COR-L47 (cell line): ENCODE results near the gene KRTAP19-2.

Experiments
- DNase-seq: peaks from one replicate; lab custom pipeline; 2025; lab: John Stamatoyannopoulos, UW

Gene KRTAP19-2, protein sequence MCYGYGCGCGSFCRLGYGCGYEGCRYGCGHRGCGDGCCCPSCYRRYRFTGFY

DNA sequence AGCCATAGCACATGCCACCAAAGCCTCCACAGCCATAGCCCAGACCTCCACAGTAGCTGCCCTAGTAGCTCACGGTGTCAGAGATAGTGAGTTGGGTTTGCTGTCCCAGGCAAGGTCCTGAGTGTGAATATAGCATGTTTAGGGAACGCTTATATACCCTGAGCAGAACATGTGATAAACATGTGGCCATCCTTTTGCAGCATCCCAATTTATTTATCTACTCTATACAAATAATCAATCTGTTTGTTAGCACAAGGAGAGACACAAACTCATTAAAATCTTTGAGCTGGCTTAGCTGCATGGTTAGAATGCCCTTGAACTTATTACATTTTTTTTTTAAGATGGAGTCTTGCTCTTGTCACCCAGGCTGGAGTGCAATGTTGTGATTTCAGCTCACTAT lies at the start of gene KRTAP19-2:
Gene KRTAP19-2, minus strand, starts transcription at position 101 of the 400 bp plus-strand sequence. Its CDS starts 88 bp downstream, at position 13.
- DNase-seq, result no peak

GRCh38 chr21:30518876-30519275 lies 31.6 kb upstream of the KRTAP19-2 start:
- DNase-seq, result no peak

DNA sequence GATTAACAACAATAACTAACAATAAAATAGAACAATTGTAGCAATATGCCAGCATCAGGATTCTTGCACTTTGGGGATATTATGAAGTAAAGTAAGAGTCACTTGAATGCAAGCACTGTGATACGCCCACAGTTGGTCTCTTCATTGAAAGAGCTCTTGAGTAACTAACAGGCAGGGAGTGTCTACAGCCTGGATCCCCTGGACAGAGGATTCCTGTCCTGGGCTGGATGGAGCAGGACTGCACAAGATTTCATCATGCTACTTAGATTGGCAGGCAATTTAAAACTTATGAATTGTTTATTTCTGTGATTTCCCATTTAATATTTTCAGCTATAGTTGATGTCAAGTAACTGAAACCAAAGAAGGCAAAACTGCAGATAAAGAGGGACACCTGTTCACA lies 28.4 kb upstream of the KRTAP19-2 start:
- no peak for DNase-seq

GRCh38 chr21:30505621-30506205 lies 18.5 kb upstream of the KRTAP19-2 start:
- DNase-seq, result peak; percentile 27

DNA sequence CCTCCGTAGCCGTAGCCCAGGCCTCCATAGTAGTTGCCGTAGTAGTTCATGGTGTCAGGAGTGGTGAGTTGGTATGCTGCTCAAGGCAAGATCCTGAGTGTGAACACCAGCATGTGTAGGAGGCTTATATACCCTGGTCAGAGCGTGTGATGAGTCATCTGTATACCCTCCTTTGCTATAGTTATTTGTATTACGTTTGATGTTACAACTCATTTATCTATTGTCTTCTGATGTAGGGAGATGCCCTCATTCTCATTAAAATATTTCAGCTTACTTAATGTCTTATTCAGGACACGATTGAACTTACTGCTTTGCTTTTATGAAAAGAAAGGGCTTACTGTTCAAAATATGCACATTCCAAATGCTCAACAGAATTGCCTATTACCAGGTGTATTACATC lies 14.8 kb upstream of the KRTAP19-2 start, which contains the start of gene KRTAP19-5:
Gene KRTAP19-5, minus strand, starts transcription at position 101 of the 400 bp plus-strand sequence. Its CDS starts 51 bp downstream, at position 50.
- no peak for DNase-seq

DNA sequence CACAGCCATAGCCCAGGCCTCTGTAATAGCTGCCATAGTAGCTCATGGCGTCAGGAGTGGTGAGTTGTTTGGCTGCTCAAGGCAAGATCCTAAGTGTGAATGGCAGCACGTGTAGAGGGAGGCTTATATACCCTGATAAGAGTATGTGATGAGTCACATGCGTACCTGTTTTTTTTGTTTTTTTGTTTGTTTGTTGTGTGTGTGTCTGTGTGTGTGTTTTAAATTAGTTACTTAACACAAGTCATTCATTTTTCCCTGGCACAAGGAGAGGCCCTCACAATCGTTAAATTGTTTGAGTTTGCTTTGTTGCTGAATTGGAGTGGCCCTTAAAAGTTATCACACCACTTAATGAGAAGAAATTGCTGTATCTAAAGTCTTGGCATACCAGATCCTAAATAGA lies 9.8 kb upstream of the KRTAP19-2 start, which contains the start of gene KRTAP19-4:
Gene KRTAP19-4, minus strand, starts transcription at position 101 of the 400 bp plus-strand sequence. Its CDS starts 55 bp downstream, at position 46.
- no peak for DNase-seq

GRCh38 chr21:30491963-30492428 lies 4.8 kb upstream of the KRTAP19-2 start, which contains the start of gene KRTAP19-3:
TSS of gene KRTAP19-3 (minus strand) at chr21:30492013. CDS start at chr21:30491957, 56 bp downstream.
- DNase-seq, result no peak

DNA sequence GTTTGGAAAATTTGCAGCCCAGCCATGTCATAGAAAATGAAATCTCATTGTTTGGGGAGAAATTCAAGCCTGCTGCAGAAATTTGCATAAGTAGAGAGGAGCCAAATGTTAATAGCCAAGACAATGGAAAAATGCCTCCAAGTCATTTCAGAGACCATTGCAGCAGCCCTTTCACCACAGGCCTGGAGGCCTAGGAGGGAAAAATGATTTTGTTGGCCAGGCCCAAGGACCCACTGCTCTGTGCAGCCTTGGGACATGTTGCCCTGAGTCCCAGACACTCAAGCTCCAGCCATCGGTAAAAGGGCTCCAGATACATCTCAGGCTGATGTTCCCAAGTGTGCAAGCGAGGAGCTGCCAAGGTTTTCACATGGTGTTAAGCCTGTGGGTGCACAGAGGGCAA lies 1.1 kb downstream of the KRTAP19-2 start:
- DNase-seq, result no peak

DNA sequence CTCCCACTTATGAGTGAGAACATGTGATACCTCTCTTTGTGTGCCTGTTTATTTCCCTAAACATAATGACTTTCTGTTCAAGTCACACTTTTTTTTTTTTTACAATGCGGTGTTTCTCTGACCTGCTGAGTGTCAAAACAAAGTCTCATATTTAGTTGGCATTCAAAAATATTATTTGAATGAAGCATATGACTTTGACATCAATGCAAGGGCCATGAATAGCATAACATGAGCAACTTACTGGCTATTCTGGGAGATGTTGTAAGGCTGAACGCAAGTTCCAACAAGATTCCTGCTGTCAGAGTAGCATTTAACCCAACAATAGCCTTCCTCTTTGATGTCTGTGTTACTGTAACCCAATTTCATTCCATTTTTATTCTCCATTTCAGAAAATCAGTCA lies 5.1 kb downstream of the KRTAP19-2 start:
- DNase-seq, result no peak

- DNase-seq, result no peak
Observed at GRCh38 chr21:30480145-30480544, 7.1 kb downstream of the KRTAP19-2 start, which contains the start of gene KRTAP19-1. TSS of gene KRTAP19-1 (minus strand) at chr21:30480367. CDS start at chr21:30480317, 50 bp downstream.

- DNase-seq, result no peak
Observed at GRCh38 chr21:30479259-30479658, 8.0 kb downstream of the KRTAP19-2 start.

DNA sequence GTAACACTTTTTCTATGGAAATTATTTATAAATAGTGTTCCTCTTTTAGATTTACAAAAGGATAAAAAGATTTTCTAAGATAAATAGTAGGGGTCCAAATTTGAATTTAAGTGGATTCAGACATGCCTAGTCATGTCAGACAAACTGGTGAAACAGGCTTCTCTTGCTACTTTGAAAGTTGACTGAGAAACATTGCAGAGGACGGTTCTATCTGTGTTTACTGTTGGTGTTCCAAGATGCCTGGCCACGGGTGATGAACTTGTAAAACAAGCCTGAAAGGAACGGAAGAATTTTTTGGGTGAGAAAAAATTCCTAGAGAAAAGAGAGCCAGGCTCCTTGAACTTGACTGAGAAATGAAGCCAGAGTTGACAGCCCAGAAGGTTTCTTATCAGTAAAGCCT lies 9.2 kb downstream of the KRTAP19-2 start:
- DNase-seq, result no peak

DNA sequence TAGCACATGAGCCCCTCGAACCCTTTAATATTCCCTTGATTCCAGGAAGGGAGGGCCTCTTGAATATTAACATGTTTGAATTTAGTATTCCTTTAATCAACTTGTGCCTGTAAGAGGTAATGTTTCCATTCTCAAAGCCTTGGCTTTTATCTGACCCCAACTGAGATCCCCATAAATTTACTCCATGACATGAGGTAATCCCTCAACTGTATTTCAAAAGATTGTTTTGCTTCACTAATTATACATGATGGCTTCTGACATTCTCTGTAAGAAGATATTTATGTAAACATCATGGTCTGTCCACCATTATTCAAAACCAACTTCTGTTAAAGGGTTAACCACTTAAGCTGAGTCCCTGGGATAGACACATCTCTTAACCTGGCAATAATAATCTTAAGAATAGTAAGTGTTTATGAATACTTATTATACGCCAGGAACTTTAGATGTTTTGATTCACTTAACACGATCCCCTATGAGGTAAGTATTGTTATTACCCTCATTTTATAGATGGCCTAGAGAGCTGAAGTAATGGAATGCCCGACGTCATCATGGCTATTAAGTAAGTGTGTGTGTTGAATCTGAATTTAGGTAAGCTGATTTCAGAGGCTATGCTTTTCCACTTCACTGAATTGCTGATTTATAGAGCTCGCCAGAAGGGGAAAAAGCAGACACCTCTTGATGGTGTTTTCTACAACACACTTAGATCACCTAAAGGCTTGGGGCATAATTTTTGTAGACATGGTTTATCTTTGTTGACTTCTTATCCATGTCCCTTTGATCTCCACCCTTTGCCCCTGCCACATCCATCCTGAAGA lies 18.1 kb downstream of the KRTAP19-2 start:
- DNase-seq, result no peak

DNA sequence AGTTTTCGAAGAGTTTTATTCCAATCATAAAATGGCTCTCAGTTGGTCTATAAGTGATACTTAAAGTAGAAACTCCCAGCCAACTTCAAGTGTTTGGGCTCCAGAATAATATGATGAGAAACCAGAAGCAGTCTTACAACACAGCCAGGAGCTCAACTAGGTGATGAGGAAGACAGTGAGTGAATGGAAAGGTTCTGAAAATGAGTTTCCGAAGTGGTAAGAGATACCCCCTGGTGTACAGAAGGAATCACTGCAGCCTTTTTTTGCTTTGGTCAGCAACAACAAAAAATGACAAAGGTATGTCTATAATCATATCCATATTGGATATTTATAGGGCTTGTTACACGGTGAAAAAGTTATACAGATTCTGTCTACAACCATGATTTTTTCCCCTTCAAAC lies 23.5 kb downstream of the KRTAP19-2 start:
- DNase-seq, result peak; percentile 13

DNA sequence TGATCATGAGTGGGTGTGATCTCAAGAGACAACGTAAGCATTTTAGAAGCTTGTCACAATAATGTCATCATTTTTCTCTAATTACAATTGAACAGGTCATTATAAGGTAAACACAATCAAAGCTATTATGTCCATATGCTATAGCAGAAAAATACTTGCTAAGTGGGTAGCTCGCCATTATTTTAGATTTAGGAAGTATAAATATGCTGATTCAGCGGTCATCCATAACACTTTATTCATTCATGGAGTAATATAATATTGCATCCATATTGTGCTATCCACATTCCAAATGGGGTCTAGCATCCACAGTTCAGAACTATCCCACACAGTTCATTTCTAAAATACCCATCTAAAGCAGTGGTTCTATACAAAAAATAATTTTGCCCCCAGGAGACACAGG lies 38.7 kb downstream of the KRTAP19-2 start:
- DNase-seq, result no peak

- DNase-seq, result no peak
Observed at GRCh38 chr21:30447056-30447455, 40.2 kb downstream of the KRTAP19-2 start.

DNA sequence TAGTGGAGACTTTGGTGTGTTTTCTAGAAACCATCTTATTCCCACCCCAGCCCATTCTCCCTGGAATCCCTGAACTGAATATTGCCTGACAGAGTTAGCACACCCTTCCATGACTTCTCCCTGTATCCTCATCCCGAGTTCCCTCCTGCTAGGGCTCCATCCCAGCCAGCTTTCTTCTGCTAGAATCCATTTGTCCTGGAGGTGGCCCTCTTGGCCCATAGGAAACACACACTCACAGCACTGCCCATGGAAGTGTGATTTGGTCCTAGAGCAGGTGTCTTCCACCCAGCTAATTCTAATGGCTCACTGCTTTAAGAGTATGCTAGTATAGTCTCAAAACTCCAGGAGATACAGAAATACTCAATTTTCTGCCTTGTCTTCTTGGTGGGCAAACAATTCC lies 43.0 kb downstream of the KRTAP19-2 start:
- no peak for DNase-seq

DNA sequence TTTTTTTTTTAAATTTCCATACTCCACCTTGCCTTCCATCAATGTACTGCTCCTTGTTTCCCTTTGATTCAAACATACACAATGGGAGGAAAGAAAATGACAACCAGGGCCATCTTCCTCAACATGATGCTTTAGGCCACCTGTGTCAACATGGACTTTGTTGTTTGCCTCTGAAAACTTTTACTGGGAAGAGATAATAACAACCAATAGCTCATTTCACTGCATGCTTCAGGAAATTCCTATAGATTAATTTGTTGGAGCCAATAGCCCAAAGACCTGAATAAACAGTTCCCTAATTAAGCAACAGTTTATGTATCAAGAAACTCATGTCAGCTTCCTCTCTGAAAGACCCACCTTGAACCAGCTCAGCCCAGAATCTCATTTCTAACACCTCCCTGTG lies 44.0 kb downstream of the KRTAP19-2 start:
- DNase-seq, result no peak

GRCh38 chr21:30439975-30440374 lies 47.3 kb downstream of the KRTAP19-2 start, which contains the start of gene KRTAP15-1:
TSS of gene KRTAP15-1 (plus strand) at chr21:30440275. CDS start at chr21:30440328, 53 bp downstream.
- DNase-seq, result no peak
